Activated CD4-positive, alpha-beta T cell treated with anti-CD3 and anti-CD28 coated beads, Interleukin-2, amount 50 U/mL, for 24 hours (primary cell): Measurements from ENCODE around the gene ERVK3-1.
"Not testable (repeated sequence)": the region's sequence is repeated elsewhere in the genome, so short reads cannot be mapped to it uniquely, and the experiment has no call there.

ENCODE experiments used
- DNase-seq, 2 donors: peaks; one replicate each; pipeline ENCODE4 v3.0.0-alpha.2; 2020; ENCODE audit warnings: low read depth in 1 of 2, low spot score in 1 of 2

Gene ERVK3-1

GRCh38 chr19:58304255-58304654 lies 922 bp upstream of the ERVK3-1 start:
- DNase-seq = no peak

- no peak for DNase-seq
Measured at GRCh38 chr19:58304748-58305064, 471 bp upstream of the ERVK3-1 start.

DNA sequence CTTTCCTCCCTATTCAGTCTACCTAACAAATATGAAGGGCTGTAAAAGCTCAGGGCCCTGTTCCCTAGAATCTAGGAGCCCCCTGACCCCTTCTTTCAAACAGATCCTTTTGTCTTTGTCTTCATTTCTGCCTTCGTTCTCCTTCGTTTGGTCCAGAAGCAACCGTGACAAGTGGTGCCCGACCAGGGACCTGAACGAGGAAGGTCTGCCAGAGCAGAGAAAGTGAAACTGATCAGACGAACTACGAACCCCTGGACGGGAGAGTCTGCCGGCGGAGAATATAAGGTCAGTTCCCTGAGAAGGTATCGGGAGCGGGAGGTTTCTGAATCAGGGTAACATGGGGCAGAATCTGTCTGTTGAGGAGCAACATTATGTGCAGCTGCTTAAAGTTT lies 751 bp downstream of the ERVK3-1 start:
- no peak for DNase-seq

DNA sequence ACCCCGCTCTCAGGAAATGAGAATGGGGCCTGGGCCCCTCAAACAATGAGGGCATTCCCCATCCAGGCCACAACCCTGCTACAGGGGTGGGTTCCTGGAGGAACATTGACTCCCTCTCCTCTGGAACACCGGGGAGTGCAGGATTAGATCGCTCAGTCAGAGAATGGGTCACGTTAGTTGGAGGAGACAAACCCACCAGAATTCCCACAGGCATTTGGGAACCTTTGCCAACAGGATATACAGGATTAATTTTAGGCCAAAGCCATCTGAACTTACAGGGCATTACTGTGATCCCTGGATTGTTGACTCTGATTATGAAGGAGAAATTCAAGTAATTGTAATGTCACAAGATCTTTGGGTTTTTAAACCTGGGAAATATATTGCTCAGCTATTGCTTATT lies 2.6 kb downstream of the ERVK3-1 start:
- no peak for DNase-seq

DNA sequence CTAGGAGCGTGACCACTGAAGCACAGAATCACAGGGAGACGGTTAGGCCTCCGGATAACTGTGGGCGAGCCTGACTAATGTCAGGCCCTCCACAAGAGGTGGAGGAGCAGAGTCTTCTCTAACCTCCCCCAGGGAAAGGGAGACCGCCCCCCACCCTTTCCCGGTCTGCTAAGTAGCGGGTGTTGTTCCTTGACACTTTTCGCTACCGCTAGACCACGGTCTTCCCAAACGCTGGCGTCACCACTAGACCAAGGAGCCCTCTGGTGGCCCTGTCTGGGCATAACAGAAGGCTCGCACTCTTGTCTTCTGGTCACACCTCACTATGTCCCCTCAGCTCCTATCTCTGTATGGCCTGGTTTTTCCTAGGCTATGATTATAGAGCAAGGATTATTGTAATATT lies 5.5 kb downstream of the ERVK3-1 start:
- DNase-seq = not testable (repeated sequence)

- DNase-seq = no peak
Measured at GRCh38 chr19:58311345-58311865, 6.2 kb downstream of the ERVK3-1 start.

- DNase-seq = no peak
Measured at GRCh38 chr19:58315580-58315979, 10.4 kb downstream of the ERVK3-1 start.

DNA sequence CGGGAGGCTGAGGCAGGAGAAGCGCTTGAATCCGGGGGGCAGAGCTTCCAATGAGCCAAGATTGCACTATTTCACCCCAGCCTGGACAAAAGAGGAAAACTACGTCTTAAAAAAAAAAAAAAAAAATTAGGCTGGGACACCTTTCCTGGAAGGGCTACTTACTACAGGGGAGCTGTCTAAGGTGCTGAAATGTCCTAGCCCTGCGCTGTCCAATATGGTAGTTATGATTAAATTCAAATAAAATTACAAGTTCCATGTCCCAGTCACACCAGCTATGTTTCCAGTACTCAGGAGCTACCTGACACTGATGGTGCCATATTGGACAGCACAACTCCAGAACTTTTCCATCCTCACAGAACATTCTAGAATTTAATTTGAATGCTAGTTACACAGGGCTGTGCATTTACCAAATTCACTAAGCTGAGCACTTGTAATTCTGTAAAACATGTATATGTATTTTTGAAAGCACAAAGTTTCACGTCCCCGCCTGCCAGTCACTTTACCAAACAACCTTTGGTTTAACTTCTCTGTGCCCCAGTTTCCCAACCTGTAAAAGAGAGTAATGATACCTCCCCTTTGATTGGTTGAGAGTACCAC lies 12.4 kb downstream of the ERVK3-1 start:
- DNase-seq = no peak

DNA sequence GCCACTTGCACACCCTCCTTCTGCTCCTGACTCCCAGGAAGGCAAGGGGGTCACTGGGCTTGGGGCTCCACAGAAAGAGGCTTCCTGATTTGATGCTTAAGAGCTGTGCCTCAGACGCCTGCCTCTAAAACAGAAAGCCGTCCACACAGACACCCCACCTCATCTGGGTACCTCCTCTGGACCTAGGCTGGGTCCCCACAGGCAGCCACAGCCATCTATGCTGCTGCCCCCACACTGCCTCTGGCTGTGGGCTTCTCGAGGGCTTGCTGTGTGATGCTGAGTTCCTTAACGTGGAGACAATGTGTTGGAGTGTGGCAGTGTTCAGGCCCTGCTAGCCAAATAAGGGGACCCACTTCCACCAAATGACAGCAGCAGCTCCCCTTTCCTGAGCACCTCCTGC lies 13.1 kb downstream of the ERVK3-1 start:
- DNase-seq = no peak

DNA sequence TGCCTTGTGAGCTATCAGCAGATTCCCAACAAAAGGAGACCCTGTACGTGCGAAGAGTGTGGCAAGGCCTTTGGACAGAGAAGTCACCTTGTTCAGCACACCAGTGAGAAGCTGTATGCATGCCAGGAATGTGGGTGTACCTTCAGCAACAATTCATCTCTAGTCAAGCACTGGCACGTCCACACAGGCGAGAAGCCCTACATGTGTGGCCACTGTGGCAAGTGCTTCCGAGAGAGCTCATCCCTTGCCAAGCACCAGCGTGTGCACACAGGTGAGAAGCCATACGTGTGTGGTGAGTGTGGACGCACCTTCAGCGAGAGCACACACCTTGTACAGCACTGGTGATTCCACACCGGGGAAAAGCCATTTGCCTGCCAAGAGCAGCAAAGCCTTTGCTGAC lies 14.1 kb downstream of the ERVK3-1 start:
- DNase-seq = no peak

- DNase-seq = no peak
Measured at GRCh38 chr19:58325311-58326022, 20.3 kb downstream of the ERVK3-1 start.

GRCh38 chr19:58326501-58326913 lies 21.3 kb downstream of the ERVK3-1 start:
- no peak for DNase-seq

DNA sequence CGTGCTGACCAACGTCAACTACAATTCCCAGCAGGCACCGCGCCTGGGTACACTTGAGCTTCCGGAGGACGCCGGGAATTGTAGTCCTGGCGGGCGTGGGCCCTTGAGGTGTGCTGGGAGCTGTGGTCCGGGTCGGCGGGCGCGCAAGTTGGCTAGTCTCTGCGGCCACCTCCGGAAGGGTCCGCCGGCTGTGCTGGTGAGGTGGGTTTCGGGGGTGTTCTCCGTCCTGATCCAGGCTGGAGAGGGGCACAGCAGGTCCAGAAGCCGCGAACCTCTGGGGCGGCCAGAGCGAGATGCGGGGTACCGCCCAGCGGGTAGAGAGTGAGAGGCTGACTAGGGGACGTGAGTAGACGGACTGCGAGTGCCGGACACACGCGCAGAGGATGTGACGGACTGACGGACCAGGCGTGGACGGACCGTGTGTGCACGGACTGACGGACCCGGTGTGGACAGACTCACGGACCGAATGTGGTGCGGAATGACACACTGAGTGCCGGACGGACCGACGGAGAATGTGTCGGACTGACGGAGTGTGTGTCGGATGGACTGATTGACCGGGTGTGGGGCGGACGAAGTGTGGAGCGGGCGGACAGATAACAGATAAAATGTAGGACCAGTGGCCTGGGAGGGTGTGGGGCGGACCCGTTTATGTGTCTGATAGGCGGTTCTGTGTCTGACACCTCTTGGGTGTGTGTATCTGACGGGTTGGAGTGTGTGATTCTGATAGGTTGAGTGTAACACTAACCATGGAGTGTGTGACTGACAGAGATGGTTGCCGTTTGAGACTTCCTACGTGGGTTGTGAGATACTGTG lies 21.9 kb downstream of the ERVK3-1 start, which contains the start of gene ZSCAN22:
ZSCAN22 (plus strand) TSS at position 81 of the 813 bp plus-strand sequence. CDS start 7,809 bp downstream, outside the sequence.
- DNase-seq = peak; percentile 72 to 87

- no peak for DNase-seq
Measured at GRCh38 chr19:58328999-58329398, 23.8 kb downstream of the ERVK3-1 start.

DNA sequence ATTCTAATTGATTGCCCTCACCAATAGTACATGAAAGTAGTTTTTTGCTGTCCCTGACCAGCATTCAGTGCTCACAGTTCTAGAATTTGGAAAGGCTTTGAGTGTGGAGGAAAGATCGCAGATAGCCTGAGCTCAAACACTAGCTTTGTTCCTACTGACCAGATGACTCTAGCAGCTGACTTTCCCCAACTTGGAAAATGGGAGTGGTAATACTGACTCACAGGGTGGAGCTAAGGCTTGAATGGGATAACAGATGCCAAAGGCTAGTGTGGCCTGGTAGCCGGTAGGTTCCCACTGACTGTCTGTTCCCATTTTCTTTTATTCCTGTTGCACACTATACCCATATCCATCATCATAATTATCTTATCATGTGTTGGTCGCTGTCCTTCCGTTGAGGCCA lies 25.3 kb downstream of the ERVK3-1 start:
- DNase-seq = no peak

GRCh38 chr19:58332697-58333096 lies 27.5 kb downstream of the ERVK3-1 start:
- DNase-seq = no peak

DNA sequence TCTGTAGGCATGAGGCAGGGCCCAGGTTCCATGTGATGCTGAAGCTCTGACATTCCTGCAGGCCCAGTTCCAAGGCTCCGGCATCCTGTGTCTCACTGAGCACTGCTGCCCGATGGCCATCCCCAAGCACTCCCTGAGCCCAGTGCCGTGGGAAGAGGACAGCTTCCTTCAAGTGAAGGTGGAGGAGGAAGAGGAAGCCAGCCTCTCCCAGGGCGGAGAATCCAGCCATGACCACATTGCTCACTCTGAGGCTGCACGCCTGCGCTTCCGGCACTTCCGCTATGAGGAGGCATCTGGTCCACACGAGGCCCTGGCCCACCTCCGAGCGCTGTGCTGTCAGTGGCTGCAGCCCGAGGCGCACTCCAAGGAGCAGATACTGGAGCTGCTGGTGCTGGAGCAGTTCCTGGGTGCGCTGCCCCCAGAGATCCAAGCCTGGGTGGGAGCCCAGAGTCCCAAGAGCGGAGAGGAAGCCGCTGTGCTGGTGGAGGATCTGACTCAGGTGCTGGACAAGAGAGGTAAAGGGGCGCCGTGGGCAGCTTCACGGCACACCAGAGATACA lies 29.6 kb downstream of the ERVK3-1 start:
- DNase-seq = no peak

DNA sequence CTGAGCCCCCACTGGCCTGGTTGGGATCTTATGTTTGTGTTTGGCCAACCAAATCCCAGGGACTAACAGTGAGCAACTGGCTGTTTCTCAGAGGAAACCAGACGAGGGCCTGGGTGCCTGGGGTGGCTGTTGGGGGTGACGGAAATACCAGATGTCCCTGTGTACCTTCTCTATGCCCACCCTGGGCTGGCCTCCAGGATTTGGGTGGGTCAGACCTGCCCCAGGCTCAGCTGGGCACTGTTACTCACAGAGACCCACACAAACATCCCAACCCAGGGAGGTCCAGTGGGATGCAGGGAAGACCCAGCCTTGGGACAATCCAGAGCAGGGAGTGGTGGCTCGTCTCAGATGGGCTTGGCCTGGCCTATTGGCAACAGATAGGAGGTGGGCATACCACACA lies 30.5 kb downstream of the ERVK3-1 start:
- no peak for DNase-seq

GRCh38 chr19:58336216-58336615 lies 31.0 kb downstream of the ERVK3-1 start:
- no peak for DNase-seq

DNA sequence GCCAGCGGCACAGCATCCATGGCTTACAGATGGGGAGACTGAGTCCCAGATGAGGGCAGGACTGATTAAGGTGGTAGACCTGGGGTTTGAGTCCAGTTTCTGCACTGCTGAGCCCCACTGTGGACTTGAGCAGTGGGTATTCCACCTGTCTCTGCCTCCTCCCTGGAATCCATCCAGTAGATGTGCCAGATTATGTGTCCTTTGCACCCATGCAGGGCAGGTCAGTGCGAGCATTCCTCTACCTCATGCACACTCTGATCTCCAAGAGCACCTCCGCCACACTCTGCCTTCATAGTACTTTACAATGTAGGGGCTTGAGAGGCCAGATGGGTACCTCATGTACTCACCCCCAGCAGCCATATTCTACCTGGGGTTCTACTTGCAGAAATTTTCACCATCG lies 31.6 kb downstream of the ERVK3-1 start:
- no peak for DNase-seq

- no peak for DNase-seq
Measured at GRCh38 chr19:58338336-58338735, 33.2 kb downstream of the ERVK3-1 start.
